ENCODE results near the gene LAD1.

DNA sequence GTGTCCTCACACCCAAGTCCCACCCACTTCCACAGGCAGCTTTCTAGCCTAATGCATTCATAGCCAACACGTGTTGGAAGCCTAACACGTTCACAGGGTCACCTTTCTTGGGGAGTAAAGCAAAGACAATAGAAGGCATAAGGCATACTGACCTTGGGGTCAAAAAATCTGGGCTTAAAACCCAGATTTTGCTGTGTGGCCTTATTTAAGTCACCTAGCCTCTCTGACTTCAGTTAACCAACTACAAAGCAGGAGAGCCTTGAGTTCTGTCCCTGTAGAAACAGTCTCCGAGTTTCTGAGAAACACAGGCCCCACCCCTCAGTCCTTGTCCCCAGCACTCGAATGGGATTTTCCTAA is 23.0 kb downstream of the LAD1 start:
- no peak for TF ChIP-seq CTCF (IDR thresholded peaks at IDR 0.05)
- TF ChIP-seq POLR2A (IDR thresholded peaks at IDR 0.05): no peak
